ENCODE measurements around the gene IL17RD.

- no peak for TF ChIP-seq CTCF (conservative IDR thresholded peaks at IDR 0.05; ENCODE audit: low read depth, low read length)
- no peak for TF ChIP-seq EZH2 (IDR thresholded peaks at IDR 0.05; ENCODE audit: borderline replicate concordance, low read depth, low read length, poor library complexity, severe bottlenecking)
These were observed 22.8 kb downstream of the IL17RD start for GRCh38 chr3:57142411-57142723.
